HG02588 (cell line): ENCODE data around the gene ACTG2.
A peak's percentile ranks its signal among the peaks of the same experiment; 100 is the strongest.
"Not testable (repeated sequence)": the region's sequence is repeated elsewhere in the genome, so short reads cannot be mapped to it uniquely, and the experiment has no call there.

Experiments used
- ATAC-seq: cut with Tn5 transposase; IDR thresholded peaks from one replicate; pipeline ENCODE4 v1.9.1; 2021; ENCODE audit warnings: mild to moderate bottlenecking, moderate library complexity; ENCODE audit not compliant: unreplicated experiment

Gene ACTG2

GRCh38 chr2:73891276-73891901 lies 1.4 kb upstream of the ACTG2 start:
- ATAC-seq, result no peak

DNA sequence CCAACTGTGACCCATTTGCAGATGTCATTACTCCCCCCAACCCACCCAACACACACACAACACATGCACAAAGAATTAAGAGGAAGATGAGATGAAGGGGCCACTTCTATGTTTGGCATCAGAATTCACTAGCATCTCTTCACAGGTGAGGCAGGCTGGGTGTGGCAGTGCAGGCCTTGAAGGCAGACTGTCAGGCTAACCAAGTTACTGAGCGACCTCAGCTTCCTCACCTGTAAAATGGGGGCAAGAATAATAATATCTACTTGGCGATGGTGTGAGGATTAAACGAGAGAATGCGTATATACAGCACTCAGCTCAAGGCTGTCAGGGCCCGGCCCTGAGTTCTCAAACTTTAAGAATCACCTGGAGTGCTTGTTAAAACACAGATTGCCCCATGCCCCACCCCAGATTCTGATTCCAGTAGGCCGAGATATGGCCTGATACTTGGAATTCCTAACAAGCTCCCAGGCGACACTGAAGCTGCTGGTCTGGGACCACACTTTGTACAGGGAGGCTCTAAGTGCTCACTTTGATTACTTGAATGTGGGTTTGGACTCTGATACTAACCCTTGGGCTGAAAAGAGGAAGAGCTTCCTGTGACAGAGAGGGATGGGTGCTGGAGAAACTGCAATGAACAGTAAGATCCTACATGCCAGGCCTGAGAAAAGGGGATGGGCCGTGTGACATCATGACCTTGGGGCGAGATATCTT lies 1.1 kb downstream of the ACTG2 start:
- no peak for ATAC-seq

DNA sequence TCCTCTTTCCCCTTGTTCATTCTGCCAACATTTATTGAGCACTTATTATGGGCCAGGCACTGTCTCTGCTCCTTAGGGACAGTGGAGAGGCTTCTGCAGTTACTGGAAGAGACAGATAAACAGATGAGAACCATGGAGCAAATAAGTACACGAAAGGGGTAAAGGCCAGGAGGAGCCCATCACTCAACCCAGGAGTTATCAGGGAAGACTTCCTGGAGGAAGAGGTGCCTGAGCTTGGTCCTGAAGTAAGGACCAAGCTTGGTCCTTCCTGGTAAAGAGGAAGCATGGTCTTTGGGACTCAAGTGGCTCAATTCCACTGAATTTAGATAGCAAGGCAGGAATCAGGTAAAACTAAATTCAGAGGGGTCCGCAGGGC lies 1.7 kb downstream of the ACTG2 start:
- ATAC-seq, result no peak

DNA sequence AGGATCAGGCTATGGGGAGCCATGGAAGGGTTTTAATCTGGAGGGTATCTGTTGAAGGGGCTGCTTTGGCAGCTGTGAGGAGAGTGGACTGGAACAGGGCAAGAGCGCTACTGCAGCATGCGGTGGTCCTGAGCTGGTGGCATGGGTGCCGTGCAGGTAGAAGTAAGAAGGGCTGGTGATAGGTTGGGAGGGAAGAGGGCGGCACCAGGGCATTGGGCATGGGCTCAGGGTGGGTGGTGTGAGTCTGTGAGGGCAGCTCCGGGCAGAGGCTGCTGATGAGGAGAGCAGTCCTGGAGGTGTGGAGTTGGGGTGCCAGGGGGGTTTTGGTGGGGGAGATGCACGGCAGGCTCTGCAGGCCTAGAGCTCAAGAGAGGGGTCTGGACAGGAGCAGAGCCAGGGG lies 2.1 kb downstream of the ACTG2 start:
- no peak for ATAC-seq

DNA sequence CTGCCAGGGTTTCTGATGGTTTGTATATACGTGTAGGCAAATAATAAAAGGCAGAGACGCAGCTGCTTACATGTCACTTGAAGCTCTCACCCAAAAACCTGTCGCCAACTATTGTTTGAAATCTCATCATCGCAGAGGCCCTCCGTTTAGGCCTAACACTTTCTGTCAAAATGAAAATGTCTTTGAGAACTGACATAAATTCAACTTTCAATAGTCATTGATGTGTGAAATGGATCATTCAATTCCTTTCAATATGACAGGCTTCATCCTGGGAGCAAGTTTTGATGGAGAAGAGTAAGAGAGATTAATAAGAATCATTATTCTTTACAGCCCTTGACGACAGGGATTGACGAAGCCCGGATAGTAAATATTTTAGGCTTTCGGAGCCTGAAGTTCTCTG lies 2.7 kb downstream of the ACTG2 start:
- no peak for ATAC-seq

- ATAC-seq, result no peak
These were observed 3.8 kb downstream of the ACTG2 start for GRCh38 chr2:73896362-73897239.

GRCh38 chr2:73897240-73897583 lies 4.4 kb downstream of the ACTG2 start:
- no peak for ATAC-seq

DNA sequence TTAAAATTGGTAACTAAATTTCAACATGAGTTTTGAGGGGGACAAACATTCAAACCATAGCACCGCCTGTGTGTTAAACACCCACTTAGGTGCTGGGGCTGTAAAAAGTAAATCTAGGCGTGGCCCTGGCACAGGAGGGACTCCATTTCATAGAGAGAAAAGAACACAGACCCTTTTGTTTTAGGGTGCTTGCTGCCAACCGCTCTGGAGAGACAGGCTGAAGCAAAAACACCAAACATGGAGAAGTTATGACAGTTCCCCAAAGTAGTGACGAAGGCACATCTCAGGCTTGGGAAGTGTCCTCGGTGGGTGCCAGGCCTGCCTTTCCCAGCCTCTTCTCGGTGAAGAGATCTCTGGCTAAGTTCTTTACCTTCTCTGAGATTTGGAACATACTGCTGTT lies 5.1 kb downstream of the ACTG2 start:
- ATAC-seq, result no peak

DNA sequence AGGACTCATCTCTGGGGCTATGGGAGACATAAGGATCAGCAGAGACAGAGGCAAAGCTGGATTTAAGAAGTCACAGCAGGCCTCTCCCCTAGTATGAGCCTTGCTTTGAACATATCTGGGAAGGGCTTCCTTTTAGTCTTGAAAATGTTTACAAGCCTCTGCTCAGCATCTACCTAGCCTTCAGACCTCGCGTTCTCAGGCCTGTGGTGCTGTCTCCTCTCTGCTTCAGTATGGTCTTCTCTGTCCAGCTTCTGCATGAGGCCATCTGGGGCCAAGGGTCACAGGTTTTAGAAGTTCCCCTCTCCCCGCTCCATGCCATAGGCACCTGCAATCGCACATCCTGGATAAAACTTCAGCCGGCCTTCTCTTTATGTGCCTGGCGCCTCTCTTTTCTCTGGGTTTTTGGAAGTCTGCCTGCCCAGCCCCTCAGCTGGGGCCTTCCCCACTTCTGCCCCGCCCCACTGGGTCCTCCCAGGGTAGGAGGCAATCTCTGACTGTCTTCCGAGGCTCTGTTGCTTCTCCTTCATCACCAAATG lies 7.1 kb downstream of the ACTG2 start:
- ATAC-seq, result no peak

- no peak for ATAC-seq
These were observed 8.3 kb downstream of the ACTG2 start for GRCh38 chr2:73901143-73901542.

DNA sequence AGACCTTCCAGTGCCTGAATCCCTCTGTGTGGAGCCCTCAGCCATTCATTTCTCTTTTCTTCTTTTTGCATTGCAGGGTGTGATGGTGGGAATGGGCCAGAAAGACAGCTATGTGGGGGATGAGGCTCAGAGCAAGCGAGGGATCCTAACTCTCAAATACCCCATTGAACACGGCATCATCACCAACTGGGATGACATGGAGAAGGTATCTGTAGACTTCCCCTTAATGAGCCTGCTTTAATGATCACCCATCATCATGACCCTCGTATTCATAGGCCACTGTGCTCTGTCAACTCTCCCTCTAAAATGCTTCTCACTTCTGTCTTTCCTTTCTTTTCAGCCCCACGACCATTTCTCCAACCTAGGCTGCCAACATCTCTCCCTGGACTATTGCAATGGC lies 9.5 kb downstream of the ACTG2 start:
- ATAC-seq, result no peak

DNA sequence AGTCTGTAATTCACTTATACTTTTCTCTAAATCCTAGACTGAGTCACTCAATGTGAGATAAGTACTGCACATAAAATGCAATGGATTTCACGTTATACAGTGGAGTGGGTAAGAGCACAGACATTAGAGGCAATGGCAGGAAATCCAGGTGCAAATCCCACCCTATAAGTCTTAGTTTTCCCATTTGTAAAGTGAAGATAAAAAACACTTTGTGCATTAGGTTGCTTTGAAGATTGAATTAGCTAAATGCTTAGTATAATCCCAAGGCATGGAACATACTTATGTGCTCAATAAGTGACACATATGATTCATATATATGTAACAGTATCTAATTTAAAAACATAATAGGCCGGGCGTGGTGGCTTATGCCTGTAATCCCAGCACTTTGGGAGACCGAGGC lies 10.5 kb downstream of the ACTG2 start:
- ATAC-seq, result no peak

DNA sequence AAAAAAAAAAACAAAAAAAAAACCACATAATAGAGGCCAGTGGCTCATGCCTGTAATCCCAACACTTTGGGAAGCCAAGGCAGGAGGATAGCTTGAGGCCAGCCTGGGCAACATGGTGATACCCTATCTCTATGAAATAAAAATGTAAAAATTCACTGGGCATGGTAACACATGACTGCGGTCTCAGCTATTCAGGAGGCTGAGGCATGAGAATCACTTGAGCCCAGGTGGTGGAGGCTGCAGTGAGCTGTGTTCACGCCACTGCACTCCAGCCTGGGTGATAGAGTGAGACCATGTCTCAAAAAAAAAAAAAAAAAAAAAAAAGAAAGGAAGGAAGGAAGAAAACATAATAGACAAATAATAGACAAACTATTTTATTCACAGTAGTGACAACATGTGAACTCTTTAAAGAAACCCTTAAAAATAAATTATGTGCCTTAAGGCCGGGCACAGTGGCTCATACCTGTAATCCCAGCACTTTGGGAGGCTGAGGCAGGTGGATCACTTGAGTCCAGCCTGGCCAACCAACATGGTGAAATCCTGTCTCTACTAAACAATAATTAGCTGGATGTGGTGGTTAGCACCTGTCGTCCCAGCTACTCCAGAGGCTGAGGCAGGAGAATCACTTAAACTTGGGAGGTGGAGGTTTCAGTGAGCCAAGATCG lies 11.3 kb downstream of the ACTG2 start:
- ATAC-seq, result not testable (repeated sequence)

GRCh38 chr2:73904952-73905351 lies 12.1 kb downstream of the ACTG2 start:
- ATAC-seq, result no peak

- ATAC-seq, result no peak
These were observed 14.2 kb downstream of the ACTG2 start for GRCh38 chr2:73906847-73907505.

DNA sequence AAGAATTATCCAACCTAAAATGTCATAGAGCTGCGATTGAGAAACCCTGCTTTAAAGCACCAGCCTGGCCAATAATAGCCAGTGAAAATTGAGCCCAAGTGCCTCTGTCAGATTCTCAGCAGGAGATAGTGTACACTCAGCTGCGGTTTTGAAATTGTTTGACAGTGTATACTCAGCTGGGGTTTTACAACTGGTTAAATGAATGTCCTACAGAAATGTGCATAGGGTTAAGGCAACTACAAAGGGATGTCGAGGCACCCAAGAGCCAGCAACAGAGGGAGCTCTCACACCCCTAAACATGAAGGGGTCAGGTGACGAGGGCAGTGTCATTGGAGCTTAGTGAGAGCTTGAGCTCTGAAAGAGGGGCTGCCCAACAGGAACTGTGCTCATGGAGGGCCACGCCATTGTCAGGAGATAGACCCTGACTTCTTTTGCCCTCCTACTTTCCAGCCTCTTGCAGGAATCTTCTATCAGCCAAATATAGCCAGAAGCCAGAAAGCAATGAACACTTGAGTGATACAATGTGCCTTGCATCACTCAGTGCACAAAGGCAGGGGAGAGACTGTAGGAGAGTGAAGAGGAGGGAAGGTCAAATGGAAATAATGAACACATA lies 15.1 kb downstream of the ACTG2 start:
- ATAC-seq, result peak; percentile 50

DNA sequence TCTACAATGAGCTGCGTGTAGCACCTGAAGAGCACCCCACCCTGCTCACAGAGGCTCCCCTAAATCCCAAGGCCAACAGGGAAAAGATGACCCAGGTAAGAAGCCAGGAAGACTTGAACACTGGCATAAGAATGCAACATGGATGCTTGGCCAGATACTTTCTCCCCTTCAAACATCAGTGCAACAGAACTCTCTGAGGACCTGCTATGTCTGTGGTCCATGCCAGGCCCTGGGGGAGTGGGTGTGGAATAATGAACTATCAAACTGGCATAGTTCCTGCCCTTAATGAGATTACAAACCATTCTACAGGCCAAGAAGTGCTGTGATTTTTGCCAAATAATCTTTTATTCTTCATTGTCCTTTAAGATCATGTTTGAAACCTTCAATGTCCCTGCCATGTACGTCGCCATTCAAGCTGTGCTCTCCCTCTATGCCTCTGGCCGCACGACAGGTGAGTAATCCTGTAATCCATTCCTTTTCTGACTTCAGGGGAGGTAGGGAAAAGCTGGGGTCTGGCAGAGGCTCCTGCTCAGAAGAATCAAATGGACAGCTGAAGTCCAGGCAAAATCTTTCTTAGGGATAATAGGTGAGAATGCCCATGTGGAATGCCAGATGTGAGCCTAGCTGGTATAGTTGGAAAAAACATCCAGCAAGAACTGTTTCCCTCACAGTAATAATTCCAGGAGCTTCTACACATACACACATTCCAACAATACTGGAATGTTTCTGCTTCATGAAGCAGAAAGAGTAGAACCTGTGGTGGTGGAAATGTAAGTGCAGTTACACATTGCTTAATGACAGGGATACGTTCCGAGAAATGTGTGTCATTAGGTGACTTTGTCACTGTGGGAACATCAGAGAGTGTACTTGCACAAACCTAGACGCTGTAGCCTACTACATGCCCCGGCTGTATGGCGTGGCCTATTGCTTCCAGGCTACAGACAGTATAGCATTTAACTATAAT lies 16.2 kb downstream of the ACTG2 start:
- ATAC-seq, result no peak

DNA sequence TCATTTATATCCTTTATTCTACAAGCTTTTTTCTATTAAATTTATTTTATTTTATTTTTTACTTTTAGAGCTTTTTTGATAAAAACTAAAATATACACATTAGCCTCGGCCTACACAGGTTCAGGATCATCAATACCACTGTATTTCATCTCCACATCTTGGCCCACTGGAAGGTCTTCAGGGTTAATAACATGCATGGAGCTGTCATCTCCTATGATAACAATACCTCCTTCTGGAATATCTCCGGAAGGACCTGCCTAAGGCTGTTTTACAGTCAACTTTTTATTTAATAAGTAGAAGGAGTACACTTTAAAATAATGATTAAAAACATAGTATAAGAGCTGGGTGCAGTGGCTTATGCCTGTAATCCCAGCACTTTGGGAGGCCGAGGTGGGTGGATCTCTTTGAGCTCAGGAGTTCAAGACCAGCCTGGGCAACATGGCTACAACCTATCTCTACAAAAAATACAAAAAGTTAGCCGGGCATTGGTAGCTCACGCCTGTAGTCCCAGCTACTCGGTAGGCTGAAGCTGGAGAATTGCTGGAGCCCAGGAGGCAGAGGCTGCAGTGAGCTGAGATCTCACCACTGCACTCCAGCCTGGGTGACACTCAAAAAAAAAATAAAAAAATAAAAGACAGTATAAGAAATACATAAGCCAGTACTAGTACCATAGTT lies 18.2 kb downstream of the ACTG2 start:
- ATAC-seq, result no peak
